ENCODE measurements around the gene ITCH.
"Not testable (repeated sequence)": the region's sequence is repeated elsewhere in the genome, so short reads cannot be mapped to it uniquely, and the experiment has no call there.

The ITCH gene

GRCh38 chr20:34345402-34345736 lies 17.7 kb upstream of the ITCH start:
- TF ChIP-seq, protein P1, sequence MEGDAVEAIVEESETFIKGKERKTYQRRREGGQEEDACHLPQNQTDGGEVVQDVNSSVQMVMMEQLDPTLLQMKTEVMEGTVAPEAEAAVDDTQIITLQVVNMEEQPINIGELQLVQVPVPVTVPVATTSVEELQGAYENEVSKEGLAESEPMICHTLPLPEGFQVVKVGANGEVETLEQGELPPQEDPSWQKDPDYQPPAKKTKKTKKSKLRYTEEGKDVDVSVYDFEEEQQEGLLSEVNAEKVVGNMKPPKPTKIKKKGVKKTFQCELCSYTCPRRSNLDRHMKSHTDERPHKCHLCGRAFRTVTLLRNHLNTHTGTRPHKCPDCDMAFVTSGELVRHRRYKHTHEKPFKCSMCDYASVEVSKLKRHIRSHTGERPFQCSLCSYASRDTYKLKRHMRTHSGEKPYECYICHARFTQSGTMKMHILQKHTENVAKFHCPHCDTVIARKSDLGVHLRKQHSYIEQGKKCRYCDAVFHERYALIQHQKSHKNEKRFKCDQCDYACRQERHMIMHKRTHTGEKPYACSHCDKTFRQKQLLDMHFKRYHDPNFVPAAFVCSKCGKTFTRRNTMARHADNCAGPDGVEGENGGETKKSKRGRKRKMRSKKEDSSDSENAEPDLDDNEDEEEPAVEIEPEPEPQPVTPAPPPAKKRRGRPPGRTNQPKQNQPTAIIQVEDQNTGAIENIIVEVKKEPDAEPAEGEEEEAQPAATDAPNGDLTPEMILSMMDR (IDR thresholded peaks at IDR 0.05; ENCODE audit: low read depth, low read length, missing control alignments): no peak
- DNase-seq (ENCODE audit: low read depth): no peak
- no peak overlapping the region for H3K4me3 ChIP-seq (ENCODE audit: low read depth, low read length)

- not testable (repeated sequence) for H3K4me3 ChIP-seq (ENCODE audit: low read depth, low read length)
Observed at GRCh38 chr20:34345839-34346532, 17.1 kb upstream of the ITCH start.

GRCh38 chr20:34346533-34346865 lies 16.6 kb upstream of the ITCH start:
- not testable (repeated sequence) for H3K4me3 ChIP-seq (ENCODE audit: low read depth, low read length); DNase-seq (ENCODE audit: low read depth)

More at GRCh38 chr20:34345839-34346532, 17.1 kb upstream of the ITCH start:
- not testable (repeated sequence) for DNase-seq (ENCODE audit: low read depth)

- no peak for DNase-seq (ENCODE audit: low read depth)
- TF ChIP-seq, protein P1 (IDR thresholded peaks at IDR 0.05; ENCODE audit: low read depth, low read length, missing control alignments): no peak
- no peak overlapping the region for H3K4me3 ChIP-seq (ENCODE audit: low read depth, low read length)
Observed at GRCh38 chr20:34347571-34347970, 15.5 kb upstream of the ITCH start.

GRCh38 chr20:34350095-34350494 lies 13.0 kb upstream of the ITCH start:
- H3K4me3 ChIP-seq (ENCODE audit: low read depth, low read length): no peak overlapping the region
- DNase-seq (ENCODE audit: low read depth): no peak
- TF ChIP-seq, protein P1 (IDR thresholded peaks at IDR 0.05; ENCODE audit: low read depth, low read length, missing control alignments): no peak

DNA sequence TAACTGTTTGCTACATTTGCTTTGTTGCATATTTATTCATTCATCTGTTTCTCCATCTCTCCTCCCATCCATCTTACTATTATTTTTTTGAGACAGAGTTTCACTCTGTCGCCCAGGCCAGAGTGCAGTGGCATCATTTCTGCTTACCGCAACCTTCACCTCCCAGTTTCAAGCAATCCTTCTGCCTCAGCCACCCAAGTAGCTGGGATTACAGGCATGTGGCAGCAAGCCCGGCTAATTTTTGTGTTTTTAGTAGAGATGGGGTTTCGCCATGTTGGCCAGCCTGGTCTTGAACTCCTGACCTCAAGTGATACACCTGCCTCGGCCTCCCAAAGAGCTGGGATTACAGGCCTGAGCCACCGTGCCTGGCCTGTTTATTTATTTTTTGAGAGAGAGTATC lies 9.6 kb upstream of the ITCH start:
- not testable (repeated sequence) for H3K4me3 ChIP-seq (ENCODE audit: low read depth, low read length); DNase-seq (ENCODE audit: low read depth)

DNA sequence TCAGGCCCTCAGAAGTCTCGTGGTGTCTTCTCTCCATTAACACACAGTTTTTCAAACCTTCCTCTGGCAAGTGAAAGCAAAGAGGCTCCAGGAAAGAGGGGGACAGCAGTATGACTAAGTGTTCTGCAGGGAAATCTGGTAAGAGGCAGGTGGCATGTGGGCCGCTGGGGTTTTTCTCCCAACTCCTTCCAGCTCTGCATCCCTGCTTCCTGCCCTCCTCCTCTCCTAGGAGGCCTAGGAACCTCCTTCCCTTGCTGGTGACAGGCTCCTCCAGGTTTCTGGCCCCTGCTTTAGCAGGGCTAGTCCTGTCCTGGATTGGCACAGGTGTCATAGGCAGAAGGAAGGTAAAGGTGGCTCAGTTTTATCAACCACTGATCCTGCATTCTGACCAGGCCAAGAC lies 7.6 kb upstream of the ITCH start:
- no peak for DNase-seq (ENCODE audit: low read depth)
- TF ChIP-seq, protein P1 (IDR thresholded peaks at IDR 0.05; ENCODE audit: low read depth, low read length, missing control alignments): no peak
- H3K4me3 ChIP-seq (ENCODE audit: low read depth, low read length): no peak overlapping the region

DNA sequence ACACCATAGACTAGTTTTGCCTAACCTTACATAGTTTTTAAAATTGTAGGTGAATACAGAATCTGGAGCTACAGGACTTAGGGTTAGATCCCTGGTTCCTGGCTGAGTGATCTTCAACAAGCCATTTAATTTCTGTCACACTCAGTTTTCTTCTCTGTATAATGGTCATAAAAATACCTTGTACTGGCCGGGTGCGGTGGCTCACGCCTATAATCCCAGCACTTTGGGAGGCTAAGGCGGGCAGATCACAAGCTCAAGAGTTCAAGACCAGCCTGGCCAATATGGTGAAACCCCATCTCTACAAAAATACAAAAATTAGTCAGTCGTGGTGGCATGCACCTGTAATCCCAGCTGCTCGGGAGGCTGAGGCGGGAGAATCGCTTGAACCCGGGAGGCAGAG lies 3.3 kb upstream of the ITCH start:
- DNase-seq (ENCODE audit: low read depth); H3K4me3 ChIP-seq (ENCODE audit: low read depth, low read length): not testable (repeated sequence)

- H3K4me3 ChIP-seq (ENCODE audit: low read depth, low read length): peak overlapping the region; percentile 76; the same call in 1 of the 2 replicates
- DNase-seq (ENCODE audit: low read depth): no peak
- TF ChIP-seq, protein P1 (IDR thresholded peaks at IDR 0.05; ENCODE audit: low read depth, low read length, missing control alignments): no peak
Observed at GRCh38 chr20:34362502-34363061, 491 bp upstream of the ITCH start.

All from GM12864 (cell line).